Esophagus (tissue), 2 donors: ENCODE measurements around the gene GLI3. TPM values are rescaled to one million over a fixed set of nuclear protein-coding genes. Genes with fewer than 3 reads are reported as not detected.

ENCODE experiments used
- H3K27ac ChIP-seq, 2 donors: one replicate each; pipeline ENCODE4 v1.5.1; 2013; ENCODE audit warnings: low read depth in 2 of 2, mild to moderate bottlenecking in 2 of 2, inconsistent platforms in 1 of 2, low read length in 1 of 2, moderate library complexity in 1 of 2
- H3K27me3 ChIP-seq, 2 donors: one replicate each; pipeline ENCODE4 v1.6.1; 2013; ENCODE audit warnings: low read length in 2 of 2, control low read depth in 1 of 2, mild to moderate bottlenecking in 1 of 2; ENCODE audit not compliant: insufficient read depth in 2 of 2, control insufficient read depth in 1 of 2
- H3K36me3 ChIP-seq, 2 donors: one replicate each; pipeline ENCODE4 v1.6.1; 2013; ENCODE audit warnings: low read length in 1 of 2; ENCODE audit not compliant: control insufficient read depth in 2 of 2, insufficient read depth in 2 of 2
- H3K4me1 ChIP-seq, 2 donors: one replicate each; pipeline ENCODE4 v1.6.1; 2013; ENCODE audit warnings: low read length in 1 of 2; ENCODE audit not compliant: control insufficient read depth in 2 of 2, insufficient read depth in 2 of 2
- H3K4me3 ChIP-seq, 2 donors: one replicate each; pipeline ENCODE4 v1.5.1; 2013; ENCODE audit warnings: low read length in 2 of 2, mild to moderate bottlenecking in 2 of 2, low read depth in 1 of 2, moderate library complexity in 1 of 2
- H3K9me3 ChIP-seq, 2 donors: one replicate each; pipeline ENCODE4 v1.6.1; 2013; ENCODE audit warnings: mild to moderate bottlenecking in 2 of 2, low read depth in 1 of 2, low read length in 1 of 2, moderate library complexity in 1 of 2; ENCODE audit not compliant: control insufficient read depth in 2 of 2, insufficient read depth in 1 of 2
- WGBS, 2 donors: extraction: QIAGEN DNeasy Blood & Tissue Kit; methylation state at CpG; one replicate each; pipeline ENCODE4 v1.1.7; 2013; 5-methylcytosine and 5-hydroxymethylcytosine counted together
- polyA plus RNA-seq, 2 donors: library from polyadenylated mRNA; stranded (reverse); fragments of 200-250 nt; gene quantifications; one replicate each; pipeline ENCODE4 v1.2.3, GENCODE V29; 2013
- donor health status: healthy with polysubstance abuse.
- donor health status: Bipolar disorder and iron deficiency.

Gene GLI3
- polyA plus RNA-seq, 2 donors = 1.0 to 1.8 TPM

- Histone ChIP-seq H3K4me3 (no peak overlapping the region), H3K4me1 (no peaks in the 10 kb centered on the region), H3K27ac (no peak overlapping the region), H3K9me3 (no peaks in the 10 kb centered on the region), H3K27me3 (no peaks in the 10 kb centered on the region), H3K36me3 (no peaks in the 10 kb centered on the region)
- WGBS, 2 donors = 77 to 79% methylated on average over 14 of the region's 14 CpGs
Observed at GRCh38 chr7:42143711-42144600, 93.1 kb downstream of the GLI3 start.

GRCh38 chr7:42142089-42142488 lies 94.9 kb downstream of the GLI3 start:
- H3K9me3 ChIP-seq = no peaks in the 10 kb centered on the region
- H3K27me3 ChIP-seq = no peaks in the 10 kb centered on the region
- H3K27ac ChIP-seq = no peak overlapping the region
- no peak overlapping the region for H3K4me3 ChIP-seq
- WGBS, 2 donors = 95 to 96% methylated on average over 4 of the region's 4 CpGs
- H3K4me1 ChIP-seq = peaks cover 0 to 4% of the 10 kb centered on the region in 2 donors
- no peaks in the 10 kb centered on the region for H3K36me3 ChIP-seq

GRCh38 chr7:42139751-42140150 lies 97.3 kb downstream of the GLI3 start:
- WGBS, 2 donors = 96 to 97% methylated on average over 4 of the region's 4 CpGs
- H3K4me3 ChIP-seq = no peak overlapping the region
- H3K9me3 ChIP-seq = no peaks in the 10 kb centered on the region
- no peak overlapping the region for H3K27ac ChIP-seq
- no peaks in the 10 kb centered on the region for H3K27me3 ChIP-seq
- no peaks in the 10 kb centered on the region for H3K36me3 ChIP-seq
- H3K4me1 ChIP-seq = peaks cover 0 to 5% of the 10 kb centered on the region in 2 donors

- no peak overlapping the region for H3K4me3 ChIP-seq
- no peaks in the 10 kb centered on the region for H3K36me3 ChIP-seq
- peaks cover 0 to 5% of the 10 kb centered on the region in 2 donors for H3K4me1 ChIP-seq
- WGBS, 2 donors = 74 to 78% methylated on average over 6 of the region's 6 CpGs
- no peaks in the 10 kb centered on the region for H3K9me3 ChIP-seq
- H3K27me3 ChIP-seq = no peaks in the 10 kb centered on the region
- H3K27ac ChIP-seq = no peak overlapping the region
Observed at GRCh38 chr7:42138691-42139090, 98.3 kb downstream of the GLI3 start.

- H3K36me3 ChIP-seq = no peaks in the 10 kb centered on the region
- WGBS, 2 donors = 50 to 52% methylated on average over 4 of the region's 4 CpGs
- no peak overlapping the region for H3K27ac ChIP-seq
Observed at GRCh38 chr7:42137941-42138340, 99.1 kb downstream of the GLI3 start.

GRCh38 chr7:42137431-42137830 lies 99.6 kb downstream of the GLI3 start:
- 76 to 85% methylated on average over 3 of the region's 3 CpGs for WGBS, 2 donors
- no peaks in the 10 kb centered on the region for H3K9me3 ChIP-seq

More at GRCh38 chr7:42137941-42138340, 99.1 kb downstream of the GLI3 start:
- no peaks in the 10 kb centered on the region for H3K9me3 ChIP-seq
- no peak overlapping the region for H3K4me3 ChIP-seq
- peaks cover 0 to 5% of the 10 kb centered on the region in 2 donors for H3K4me1 ChIP-seq
- H3K27me3 ChIP-seq = no peaks in the 10 kb centered on the region

GRCh38 chr7:42135728-42136127 lies 101.3 kb downstream of the GLI3 start:
- no peak overlapping the region for H3K4me3 ChIP-seq
- no peaks in the 10 kb centered on the region for H3K27me3 ChIP-seq
- 89 to 90% methylated on average over 1 of the region's 1 CpG for WGBS, 2 donors
- H3K27ac ChIP-seq = no peak overlapping the region
- H3K9me3 ChIP-seq = no peaks in the 10 kb centered on the region
- peaks cover 0 to 5% of the 10 kb centered on the region in 2 donors for H3K4me1 ChIP-seq
- no peaks in the 10 kb centered on the region for H3K36me3 ChIP-seq

More at GRCh38 chr7:42137431-42137830, 99.6 kb downstream of the GLI3 start:
- Histone ChIP-seq H3K27ac (no peak overlapping the region), H3K27me3 (no peaks in the 10 kb centered on the region), H3K4me1 (peaks cover 0 to 5% of the 10 kb centered on the region in 2 donors), H3K36me3 (no peaks in the 10 kb centered on the region), H3K4me3 (no peak overlapping the region)

GRCh38 chr7:42134276-42134876 lies 102.6 kb downstream of the GLI3 start:
- H3K36me3 ChIP-seq = no peaks in the 10 kb centered on the region

GRCh38 chr7:42133321-42133720 lies 103.7 kb downstream of the GLI3 start:
- H3K27me3 ChIP-seq = no peaks in the 10 kb centered on the region
- H3K27ac ChIP-seq = no peak overlapping the region
- no peaks in the 10 kb centered on the region for H3K36me3 ChIP-seq
- no peaks in the 10 kb centered on the region for H3K9me3 ChIP-seq
- 40 to 63% methylated on average over 3 of the region's 3 CpGs for WGBS, 2 donors
- no peak overlapping the region for H3K4me3 ChIP-seq
- H3K4me1 ChIP-seq = peaks cover 0 to 2% of the 10 kb centered on the region in 2 donors

More at GRCh38 chr7:42134276-42134876, 102.6 kb downstream of the GLI3 start:
- H3K4me1 ChIP-seq = peaks cover 0 to 5% of the 10 kb centered on the region in 2 donors
- no peaks in the 10 kb centered on the region for H3K27me3 ChIP-seq
- H3K27ac ChIP-seq = no peak overlapping the region
- H3K4me3 ChIP-seq = no peak overlapping the region
- WGBS, 2 donors = 85 to 89% methylated on average over 10 of the region's 10 CpGs
- no peaks in the 10 kb centered on the region for H3K9me3 ChIP-seq
